SKM-1 (cell line): ENCODE data around the gene LYZL4.

ENCODE experiments used
- DNase-seq: peaks from one replicate; lab custom pipeline; 2025; ENCODE audit not compliant: unreplicated experiment; lab: John Stamatoyannopoulos, UW

Gene LYZL4

DNA sequence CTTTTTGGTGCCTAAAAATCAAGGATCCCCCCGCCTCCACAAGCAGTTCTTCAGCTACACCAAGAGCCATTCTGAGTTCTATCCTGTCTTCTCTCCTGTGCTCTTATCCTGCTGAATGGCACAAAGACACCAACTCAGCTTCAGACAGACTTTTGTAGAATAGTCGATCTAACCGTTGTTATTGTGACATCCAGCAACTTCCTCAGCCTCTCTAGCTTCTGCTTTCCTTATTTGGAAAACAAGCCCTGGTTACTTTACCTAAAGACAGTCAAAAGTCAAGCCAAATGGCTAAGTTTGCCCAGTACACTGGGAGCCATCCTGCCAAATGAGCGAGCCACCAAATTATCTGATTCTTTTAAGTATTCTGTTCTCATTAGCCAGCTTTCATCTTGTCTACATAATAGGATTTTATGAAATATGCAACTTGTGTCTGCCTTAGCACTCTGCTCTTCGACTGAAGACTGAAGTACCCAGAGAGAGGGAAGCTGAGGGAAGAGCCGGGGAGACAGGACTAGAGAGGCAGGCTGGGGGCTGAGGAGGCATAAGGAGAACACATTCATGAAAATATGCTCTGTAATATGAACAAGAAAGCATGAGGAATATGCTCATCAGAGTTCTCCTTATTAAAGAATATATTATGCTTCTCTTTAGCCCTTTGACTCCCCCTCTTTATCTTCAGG, 35.1 kb downstream of the LYZL4 start:
- DNase-seq = peak; percentile 91

DNA sequence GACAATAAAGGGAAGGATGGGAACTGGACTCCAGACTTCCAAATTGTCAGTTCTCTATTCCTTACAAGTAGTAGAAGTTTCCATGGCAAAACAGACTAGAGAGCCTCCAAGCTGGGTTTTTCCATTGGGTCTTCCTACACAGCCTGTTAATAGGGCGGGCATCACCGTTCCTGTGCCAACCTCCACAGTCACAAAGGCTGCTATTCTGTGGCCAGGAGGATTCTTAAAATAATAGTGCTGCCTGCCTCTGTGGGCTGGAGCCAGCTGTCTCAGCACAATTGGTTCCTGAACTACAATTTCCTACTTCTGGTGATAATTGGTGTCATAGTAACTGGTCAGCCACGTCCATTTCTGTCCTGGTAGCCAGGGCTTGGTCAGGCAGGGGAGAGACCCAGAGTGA, 38.6 kb downstream of the LYZL4 start:
- no peak for DNase-seq

DNA sequence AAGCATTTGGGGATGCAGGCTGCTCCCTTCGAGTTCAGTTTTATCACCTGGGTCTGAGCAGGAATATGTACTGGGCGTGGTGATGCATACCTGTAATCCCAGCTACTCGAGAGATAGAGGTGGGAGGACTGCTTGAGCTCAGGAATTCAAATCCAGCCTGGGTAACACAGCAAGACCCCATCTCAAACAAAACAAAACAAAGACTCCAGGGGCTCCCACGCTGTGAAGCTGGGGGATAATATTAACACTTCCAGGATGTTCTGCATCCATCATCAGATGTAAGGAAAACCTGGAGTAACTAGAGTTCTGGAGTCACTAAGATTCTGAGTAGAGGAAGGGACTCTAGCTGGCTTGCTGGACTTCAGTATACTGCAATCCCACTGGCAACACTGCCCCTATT, 40.6 kb downstream of the LYZL4 start:
- DNase-seq = no peak

DNA sequence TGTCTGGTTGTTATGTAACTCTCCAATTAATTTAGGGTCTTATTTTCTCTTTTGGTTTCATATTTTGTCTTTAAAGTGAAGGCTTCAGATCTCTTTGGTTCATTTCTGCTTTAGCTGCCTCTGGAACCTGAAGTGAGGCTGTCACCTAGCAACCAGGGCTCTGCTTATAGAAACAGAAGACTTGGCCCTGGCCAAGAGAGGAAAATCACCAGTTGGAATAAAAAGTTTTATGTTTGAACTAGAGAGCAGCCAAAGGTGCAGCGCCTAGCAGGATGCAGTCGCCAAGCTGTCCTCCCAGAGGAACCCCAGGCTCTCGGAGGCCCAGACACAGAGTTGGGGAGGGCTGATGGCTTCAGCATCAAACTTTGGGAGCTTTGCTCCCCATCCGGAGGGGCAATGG, 41.1 kb downstream of the LYZL4 start:
- no peak for DNase-seq

DNA sequence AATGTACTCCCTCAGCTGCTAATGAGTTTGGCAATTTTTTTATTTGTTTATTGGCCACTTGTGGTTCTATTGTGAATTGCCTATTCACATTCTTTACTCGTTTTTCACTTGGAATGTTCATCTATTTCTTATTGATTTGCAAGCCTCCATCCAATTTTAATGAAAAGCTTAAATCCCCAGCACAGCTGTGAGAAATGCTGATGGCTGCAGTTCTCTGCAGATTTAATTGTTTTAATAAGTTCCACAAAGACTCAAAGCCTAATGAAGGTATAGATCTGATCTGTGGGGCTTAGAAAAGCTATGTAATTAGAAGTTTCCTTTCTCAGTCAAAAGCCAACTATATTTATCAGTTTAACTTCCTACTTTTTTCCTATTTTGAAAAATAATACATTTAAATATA, 41.5 kb downstream of the LYZL4 start:
- DNase-seq = no peak

DNA sequence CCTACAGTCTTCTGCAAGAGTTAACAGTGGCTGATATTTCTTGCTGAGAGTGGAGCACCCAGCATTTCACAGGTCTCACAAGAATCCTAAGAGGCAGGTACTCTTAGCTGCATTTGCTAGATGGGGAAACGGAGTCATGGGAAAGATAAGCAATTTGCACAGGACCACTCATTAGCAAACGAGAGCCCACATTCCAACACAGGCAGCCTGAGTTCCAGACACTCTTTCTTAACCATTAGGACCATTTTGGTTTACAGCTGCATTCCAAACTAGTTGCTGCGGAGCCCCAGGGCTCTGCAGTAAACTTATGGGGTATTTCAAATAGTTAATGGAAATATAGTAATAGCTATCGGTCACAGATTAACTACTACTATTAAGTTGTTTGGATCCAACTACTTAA, 42.5 kb downstream of the LYZL4 start:
- DNase-seq = no peak

DNA sequence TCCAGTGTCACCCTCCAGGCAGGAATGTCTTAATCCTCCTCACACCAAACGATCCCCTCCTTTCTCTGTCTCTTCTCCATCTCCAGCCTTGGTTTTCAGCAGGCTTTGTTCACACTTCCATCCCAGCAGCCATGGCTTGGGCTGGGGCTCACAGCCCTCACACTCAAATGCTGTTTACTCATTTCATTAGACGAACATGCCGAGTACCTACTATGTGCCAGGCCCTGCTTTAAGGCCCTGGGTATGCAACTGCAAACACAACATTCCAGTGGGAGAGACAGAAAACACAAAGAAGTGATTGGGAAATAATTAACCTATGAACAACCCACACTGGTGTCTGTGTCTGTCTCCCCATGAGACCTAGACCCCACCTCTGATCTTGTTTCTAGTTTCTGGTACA, 43.9 kb downstream of the LYZL4 start:
- no peak for DNase-seq

DNA sequence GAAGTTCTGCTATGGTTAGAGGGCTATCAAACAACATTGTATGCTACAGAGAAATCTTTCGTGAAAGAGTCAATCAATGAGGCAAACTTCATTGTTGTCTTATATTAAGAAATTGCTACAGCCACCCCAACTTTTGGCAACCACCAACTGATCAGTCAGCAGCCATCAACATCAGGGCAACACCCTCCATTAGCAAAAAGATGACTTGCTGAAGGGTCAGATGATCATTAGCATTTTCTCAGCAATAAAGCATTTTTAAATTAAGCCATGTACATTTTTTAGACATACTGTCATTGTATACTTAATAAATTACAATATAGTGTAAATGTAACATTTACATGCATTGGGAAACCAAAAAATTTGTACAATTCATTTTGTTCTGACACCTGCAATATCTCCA, 53.1 kb downstream of the LYZL4 start:
- no peak for DNase-seq

DNA sequence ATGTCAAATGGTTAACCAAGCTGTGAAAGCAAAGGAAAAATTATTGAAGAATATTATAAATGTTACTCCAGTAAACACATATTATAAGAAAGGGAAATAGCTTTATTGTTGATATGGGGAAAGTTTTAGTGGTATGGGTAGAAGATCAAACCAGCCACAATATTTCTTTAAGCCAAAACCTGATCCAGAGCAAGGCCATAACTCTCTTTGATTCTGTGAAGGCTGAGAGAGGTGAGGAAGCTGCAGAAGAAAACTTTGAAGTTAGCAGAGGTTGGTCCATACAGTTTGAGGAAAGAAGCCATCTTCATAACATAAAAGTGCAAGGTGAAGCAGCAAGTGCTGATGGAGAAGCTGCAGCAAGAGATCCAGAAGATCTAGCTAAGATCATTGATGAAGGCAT, 54.8 kb downstream of the LYZL4 start:
- DNase-seq = no peak

DNA sequence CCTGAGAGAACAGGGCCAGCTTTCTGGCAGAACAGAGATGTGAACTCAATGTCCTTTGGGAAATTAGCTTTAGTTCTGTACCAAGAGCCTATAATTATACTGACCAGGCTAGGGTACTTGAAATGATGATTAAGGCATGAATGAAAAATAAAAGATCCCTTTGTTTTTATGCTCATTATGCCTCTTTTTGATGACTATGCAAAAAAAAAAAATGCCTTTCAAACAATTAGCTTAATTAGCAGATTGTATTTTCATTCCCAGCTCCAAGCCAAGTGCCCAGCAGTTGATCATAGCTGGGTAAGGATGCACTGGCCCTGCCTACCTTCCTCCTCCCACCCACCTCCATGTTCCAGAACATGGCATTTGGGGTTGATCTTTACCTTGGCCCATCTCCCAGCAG, 56.8 kb downstream of the LYZL4 start:
- DNase-seq = no peak

DNA sequence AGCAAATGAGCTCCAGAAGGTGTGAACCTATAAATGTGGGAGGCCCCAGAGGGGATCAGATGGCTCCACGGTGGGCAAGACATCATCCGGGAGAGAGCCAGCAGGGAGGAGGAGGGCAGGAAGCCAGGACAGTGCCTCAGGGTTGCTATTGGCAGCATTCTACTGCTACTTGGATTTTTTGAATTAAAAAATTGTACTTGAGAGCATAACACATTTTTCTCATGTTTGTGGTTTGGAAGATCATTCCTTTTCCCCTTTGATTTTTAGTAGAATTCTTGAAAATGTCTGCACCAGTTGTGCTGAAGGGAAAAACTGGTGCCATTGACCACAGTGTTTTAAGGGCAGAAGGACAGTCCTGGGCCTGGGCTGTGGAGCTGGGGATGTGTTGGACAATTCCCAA, 59.2 kb downstream of the LYZL4 start:
- DNase-seq = no peak

DNA sequence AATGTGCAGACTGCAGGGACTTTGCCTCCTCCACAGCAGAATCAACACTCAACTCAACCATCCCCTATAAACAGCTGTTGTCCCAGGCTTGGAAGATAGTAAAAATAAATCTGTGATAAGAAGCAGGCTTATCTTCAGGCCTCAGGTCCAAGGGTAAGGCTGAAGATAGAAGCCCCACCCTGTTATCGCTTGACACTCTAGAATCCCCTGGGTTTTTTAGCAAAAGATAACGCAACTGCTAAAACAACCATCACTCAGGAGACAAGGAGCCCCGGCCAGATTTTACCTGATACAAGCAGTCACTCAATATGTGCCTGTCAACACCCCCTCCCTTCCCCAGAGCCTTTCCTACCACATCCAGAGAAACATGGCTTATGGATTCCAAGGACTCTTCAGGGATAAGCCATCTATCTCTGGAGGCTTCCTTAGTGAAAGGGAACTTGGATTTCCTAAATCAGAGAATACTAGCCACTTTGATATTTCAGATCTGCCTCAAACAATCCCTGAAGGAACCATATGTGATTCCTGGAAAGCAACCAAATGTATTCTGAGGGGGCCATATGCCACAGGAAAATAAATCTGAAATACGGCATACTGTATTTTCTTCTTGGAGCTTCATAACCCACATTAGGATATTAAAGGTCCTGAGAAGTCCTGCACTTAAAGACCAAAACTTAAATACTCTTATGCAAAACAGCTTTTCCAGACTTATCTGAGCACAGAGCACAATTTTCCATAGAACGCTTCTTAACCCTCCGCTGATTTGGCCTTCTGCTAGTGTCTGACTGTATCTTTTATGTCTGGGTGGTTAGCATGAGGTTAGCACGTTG, 60.4 kb downstream of the LYZL4 start:
- DNase-seq = no peak

DNA sequence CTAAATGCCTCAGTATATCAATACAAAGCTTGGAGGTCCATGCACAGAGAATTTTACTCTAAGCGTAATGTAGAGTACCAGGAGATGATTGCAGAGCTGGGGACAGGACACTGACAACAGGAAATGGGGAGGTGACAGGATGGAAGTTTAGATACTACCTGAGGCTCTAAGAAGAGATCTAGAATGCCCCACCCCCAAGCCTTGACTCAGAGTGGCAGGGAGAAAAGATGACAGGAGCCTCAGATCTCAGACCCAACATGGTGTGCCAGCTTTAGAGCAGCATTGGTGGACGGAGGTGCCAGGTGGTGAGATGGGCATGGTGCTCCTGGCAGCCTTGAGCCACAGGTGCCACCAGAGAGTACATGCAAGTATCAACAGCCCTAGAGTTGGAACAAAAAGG, 62.5 kb downstream of the LYZL4 start:
- no peak for DNase-seq
